Naive B cell (primary cell): ENCODE measurements around the gene MAP3K12. TPM values are rescaled to one million over a fixed set of nuclear protein-coding genes. Genes with fewer than 3 reads are reported as not detected.
"Not testable (repeated sequence)": the region's sequence is repeated elsewhere in the genome, so short reads cannot be mapped to it uniquely, and the experiment has no call there.

Experiments
- ATAC-seq, 2 donors: fragments of 150-1000 bp; cut with Tn5 transposase; 2 replicates each; pipeline ENCODE4 v1.10.0; 2021; ENCODE audit warnings: low read depth in 2 of 2, mild to moderate bottlenecking in 2 of 2, moderate library complexity in 2 of 2
- DNase-seq: peaks from one replicate; pipeline ENCODE4 v3.0.0; 2022
- H3K27ac Mint-ChIP-seq, 6 donors: one replicate each; pipeline ENCODE4 v1.8.0; 2020 to 2022; ENCODE audit warnings: mild to moderate bottlenecking in 6 of 6, mixed read lengths in 6 of 6, moderate library complexity in 5 of 6, inconsistent platforms in 2 of 6
- H3K27me3 Mint-ChIP-seq, 3 donors: one replicate each; pipeline ENCODE4 v1.8.0; 2021 to 2022; ENCODE audit warnings: mixed read lengths in 3 of 3, mild to moderate bottlenecking in 1 of 3
- H3K36me3 Mint-ChIP-seq, 2 donors: one replicate each; pipeline ENCODE4 v1.8.0; 2020 to 2022; ENCODE audit warnings: mixed read lengths in 2 of 2, inconsistent platforms in 1 of 2, mild to moderate bottlenecking in 1 of 2
- H3K4me1 Mint-ChIP-seq, 3 donors: one replicate each; pipeline ENCODE4 v1.8.0; 2020 to 2022; ENCODE audit warnings: mixed read lengths in 3 of 3, inconsistent platforms in 1 of 3, mild to moderate bottlenecking in 1 of 3, moderate library complexity in 1 of 3
- H3K4me3 Mint-ChIP-seq, 8 donors: one replicate each; pipeline ENCODE4 v1.8.0; 2020 to 2022; ENCODE audit warnings: mild to moderate bottlenecking in 8 of 8, mixed read lengths in 8 of 8, moderate library complexity in 8 of 8, inconsistent platforms in 2 of 8
- H3K9me3 Mint-ChIP-seq, 7 donors: one replicate each; pipeline ENCODE4 v1.8.0; 2020 to 2022; ENCODE audit warnings: mixed read lengths in 7 of 7, mild to moderate bottlenecking in 5 of 7, inconsistent platforms in 2 of 7, moderate library complexity in 1 of 7
- polyA plus RNA-seq, 6 donors: library from polyadenylated mRNA; unstranded; fragments of 300-500 nt; fragmentation: Illumina TruSeq; gene quantifications; one replicate each; pipeline ENCODE4 v1.2.3, GENCODE V29; 2021; ENCODE audit warnings: low read depth in 6 of 6

MAP3K12 gene
- polyA plus RNA-seq, 6 donors from 2014 or later, result 1.00 to 1.8 (median 1.4) TPM; not detected in 1

GRCh38 chr12:53481939-53482586, 17.2 kb downstream of the MAP3K12 start:
- DNase-seq, result no peak
- H3K27me3 Mint-ChIP-seq, result no peaks in the 10 kb centered on the region
- peak overlapping the region; percentile 7 to 90 (median 52) for H3K27ac Mint-ChIP-seq
- ATAC-seq, result peak; percentile 72 to 74
- no peaks in the 10 kb centered on the region for H3K9me3 Mint-ChIP-seq
- peaks cover 4 to 5% of the 10 kb centered on the region in 2 donors for H3K36me3 Mint-ChIP-seq
- peaks cover 5 to 19% (median 11%) of the 10 kb centered on the region in 3 donors for H3K4me1 Mint-ChIP-seq
- peak overlapping the region in 1 of 8 donors; percentile 9 for H3K4me3 Mint-ChIP-seq

GRCh38 chr12:53481458-53481857, 17.8 kb downstream of the MAP3K12 start:
- not testable (repeated sequence) for H3K36me3 Mint-ChIP-seq, H3K27me3 Mint-ChIP-seq, ATAC-seq, H3K9me3 Mint-ChIP-seq, DNase-seq
- Mint-ChIP-seq H3K27ac (peak overlapping the region in 1 of 6 donors; percentile 75), H3K4me1 (peaks cover 5 to 24% (median 11%) of the 10 kb centered on the region in 3 donors), H3K4me3 (peak overlapping the region in 1 of 8 donors; percentile 2)

- Mint-ChIP-seq H3K27me3 (no peaks in the 10 kb centered on the region), H3K4me3 (no peak overlapping the region), H3K9me3 (no peaks in the 10 kb centered on the region), H3K36me3 (peaks cover 4 to 5% of the 10 kb centered on the region in 2 donors), H3K27ac (peak overlapping the region in 2 of 6 donors; percentile 37 to 43), H3K4me1 (peaks cover 5 to 24% (median 11%) of the 10 kb centered on the region in 3 donors)
- DNase-seq (no peak), ATAC-seq (no peak)
These were observed 18.5 kb downstream of the MAP3K12 start for GRCh38 chr12:53480491-53481442.

DNA sequence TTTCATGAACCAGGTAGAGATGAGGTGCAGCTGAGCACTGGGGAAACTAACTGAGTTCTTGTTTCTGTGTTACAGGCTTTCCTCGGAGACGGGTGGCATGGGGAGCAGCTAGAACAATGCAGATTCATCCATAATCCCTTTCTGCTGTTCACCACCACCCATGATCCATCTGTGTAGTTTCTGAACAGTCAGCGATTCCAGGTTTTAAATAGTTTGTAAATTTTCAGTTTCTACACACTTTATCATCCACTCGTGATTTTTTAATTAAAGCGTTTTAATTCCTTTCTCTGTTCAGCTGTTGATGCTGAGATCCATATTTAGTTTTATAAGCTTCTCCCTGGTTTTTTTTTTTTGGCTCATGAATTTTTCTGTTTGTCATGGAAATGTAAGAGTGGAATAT, 19.9 kb downstream of the MAP3K12 start:
- Mint-ChIP-seq H3K4me3 (no peak overlapping the region), H3K36me3 (peaks cover 4 to 13% of the 10 kb centered on the region in 2 donors), H3K9me3 (no peaks in the 10 kb centered on the region), H3K27ac (no peak overlapping the region), H3K4me1 (peaks cover 10 to 31% (median 14%) of the 10 kb centered on the region in 3 donors), H3K27me3 (no peaks in the 10 kb centered on the region)
- no peak for DNase-seq
- no peak for ATAC-seq

DNA sequence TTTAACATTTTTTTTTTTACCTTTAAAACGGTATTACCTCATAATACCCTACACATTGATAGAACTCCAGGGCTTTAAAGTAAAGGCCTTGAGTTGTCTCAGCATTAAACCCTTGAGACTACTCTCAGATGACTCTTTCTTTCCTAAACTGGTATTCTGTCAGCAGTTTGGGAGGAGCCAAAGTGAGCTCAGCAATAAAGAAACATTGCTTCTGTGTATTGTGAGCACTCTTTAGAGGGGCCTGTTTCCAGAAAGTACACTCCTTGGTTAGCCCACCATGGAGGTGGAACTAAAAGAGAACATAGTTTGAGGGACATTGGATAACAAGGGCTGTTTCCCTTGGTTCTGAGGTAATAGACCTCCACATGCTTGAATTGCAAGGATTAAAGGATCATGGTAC, 20.4 kb downstream of the MAP3K12 start:
- Mint-ChIP-seq H3K27ac (peak overlapping the region in 1 of 6 donors; percentile 28), H3K36me3 (peaks cover 4 to 13% of the 10 kb centered on the region in 2 donors), H3K4me1 (peaks cover 9 to 29% (median 10%) of the 10 kb centered on the region in 3 donors), H3K4me3 (no peak overlapping the region), H3K27me3 (no peaks in the 10 kb centered on the region), H3K9me3 (no peaks in the 10 kb centered on the region)
- no peak for DNase-seq
- no peak for ATAC-seq

DNA sequence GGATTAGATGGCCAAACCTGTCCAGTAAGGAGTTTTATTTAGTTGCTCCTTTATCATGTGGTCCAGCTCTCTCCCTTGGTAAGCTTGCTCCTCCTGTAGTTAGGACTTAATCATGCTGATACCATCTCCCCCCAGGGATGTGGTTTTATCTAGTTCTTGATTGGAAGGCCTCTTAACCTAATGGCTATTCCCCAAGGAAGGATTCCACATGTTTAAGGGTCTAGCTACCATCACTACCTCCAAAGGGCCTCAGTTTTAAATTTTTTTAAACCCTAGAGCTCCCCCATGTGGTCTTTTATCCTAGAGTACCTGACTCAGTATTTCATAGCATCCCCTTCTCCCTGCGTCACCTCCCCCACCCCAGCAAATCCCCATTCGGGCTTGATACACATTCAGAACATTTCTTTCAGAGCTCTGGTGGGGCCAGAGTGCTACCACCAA, 22.5 kb downstream of the MAP3K12 start:
- DNase-seq, result no peak
- H3K4me1 Mint-ChIP-seq, result peaks cover 3 to 15% (median 9%) of the 10 kb centered on the region in 3 donors
- H3K9me3 Mint-ChIP-seq, result no peaks in the 10 kb centered on the region
- H3K27ac Mint-ChIP-seq, result peak overlapping the region in 1 of 6 donors; percentile 28
- H3K36me3 Mint-ChIP-seq, result peaks cover 0 to 14% of the 10 kb centered on the region in 2 donors
- H3K27me3 Mint-ChIP-seq, result no peaks in the 10 kb centered on the region
- ATAC-seq, result peak; percentile 38 to 49
- H3K4me3 Mint-ChIP-seq, result no peak overlapping the region

GRCh38 chr12:53474819-53475218, 24.4 kb downstream of the MAP3K12 start:
- H3K4me3 Mint-ChIP-seq, result no peak overlapping the region
- no peaks in the 10 kb centered on the region for H3K27me3 Mint-ChIP-seq
- H3K36me3 Mint-ChIP-seq, result peaks cover 6 to 19% of the 10 kb centered on the region in 2 donors
- ATAC-seq (no peak), DNase-seq (no peak)
- peak overlapping the region in 2 of 6 donors; percentile 8 to 25 for H3K27ac Mint-ChIP-seq
- no peaks in the 10 kb centered on the region for H3K9me3 Mint-ChIP-seq
- H3K4me1 Mint-ChIP-seq, result peaks cover 3 to 12% (median 9%) of the 10 kb centered on the region in 3 donors

- Mint-ChIP-seq H3K4me3 (no peak overlapping the region), H3K27me3 (no peaks in the 10 kb centered on the region), H3K27ac (peak overlapping the region in 1 of 6 donors; percentile 9), H3K4me1 (peaks cover 3 to 12% (median 9%) of the 10 kb centered on the region in 3 donors), H3K9me3 (no peaks in the 10 kb centered on the region), H3K36me3 (peaks cover 6 to 19% of the 10 kb centered on the region in 2 donors)
- ATAC-seq, result no peak
- no peak for DNase-seq
These were observed 25.2 kb downstream of the MAP3K12 start for GRCh38 chr12:53474077-53474476.

DNA sequence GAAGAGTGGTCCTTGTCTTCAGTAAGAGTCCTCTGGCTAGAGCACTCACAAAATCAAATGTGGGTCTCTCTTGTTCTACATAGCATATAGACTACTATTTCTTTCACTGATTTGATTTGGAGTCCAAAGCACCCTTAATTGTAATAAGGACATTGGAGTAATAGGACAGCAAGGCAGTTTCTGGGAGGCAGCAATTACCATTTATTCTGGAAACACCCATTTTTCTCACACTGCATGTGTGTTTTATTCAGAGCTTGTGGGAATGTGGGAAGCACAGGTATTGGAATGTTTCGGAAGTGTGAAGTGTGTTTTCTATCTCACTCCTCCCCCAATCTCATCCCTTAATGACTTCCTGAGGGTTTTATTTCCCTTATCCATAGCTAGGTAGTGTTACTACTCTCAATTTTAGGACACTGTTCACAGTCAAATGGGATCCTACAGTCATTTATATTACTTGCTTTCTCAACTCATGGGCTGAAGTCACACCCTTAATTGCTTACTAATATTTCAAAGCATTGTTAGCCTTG, 27.1 kb downstream of the MAP3K12 start:
- H3K4me1 Mint-ChIP-seq, result peaks cover 3 to 13% (median 9%) of the 10 kb centered on the region in 3 donors
- no peak overlapping the region for H3K4me3 Mint-ChIP-seq
- H3K27me3 Mint-ChIP-seq, result no peaks in the 10 kb centered on the region
- H3K27ac Mint-ChIP-seq, result no peak overlapping the region
- DNase-seq (no peak), ATAC-seq (no peak)
- H3K36me3 Mint-ChIP-seq, result peaks cover 6 to 21% of the 10 kb centered on the region in 2 donors
- no peaks in the 10 kb centered on the region for H3K9me3 Mint-ChIP-seq

GRCh38 chr12:53468282-53468681, 31.0 kb downstream of the MAP3K12 start:
- Mint-ChIP-seq H3K9me3 (no peaks in the 10 kb centered on the region), H3K4me3 (no peak overlapping the region), H3K27me3 (no peaks in the 10 kb centered on the region), H3K36me3 (peaks cover 22 to 25% of the 10 kb centered on the region in 2 donors), H3K4me1 (peaks cover 5 to 27% (median 16%) of the 10 kb centered on the region in 3 donors), H3K27ac (no peak overlapping the region)
- DNase-seq, result no peak
- ATAC-seq, result no peak

- ATAC-seq (no peak), DNase-seq (no peak)
- H3K27ac Mint-ChIP-seq, result peak overlapping the region in 1 of 6 donors; percentile 49
- no peaks in the 10 kb centered on the region for H3K9me3 Mint-ChIP-seq
- H3K4me3 Mint-ChIP-seq, result peak overlapping the region in 1 of 8 donors; percentile 47
- H3K4me1 Mint-ChIP-seq, result peaks cover 5 to 27% (median 16%) of the 10 kb centered on the region in 3 donors
- no peaks in the 10 kb centered on the region for H3K27me3 Mint-ChIP-seq
- peaks cover 22 to 25% of the 10 kb centered on the region in 2 donors for H3K36me3 Mint-ChIP-seq
These were observed 31.4 kb downstream of the MAP3K12 start for GRCh38 chr12:53467880-53468279.

- DNase-seq (no peak), ATAC-seq (no peak)
- Mint-ChIP-seq H3K27me3 (no peaks in the 10 kb centered on the region), H3K27ac (peak overlapping the region in 4 of 6 donors; percentile 11 to 85 (median 52)), H3K4me3 (peak overlapping the region in 1 of 8 donors; percentile 9), H3K36me3 (peaks cover 22 to 27% of the 10 kb centered on the region in 2 donors), H3K4me1 (peaks cover 5 to 27% (median 15%) of the 10 kb centered on the region in 3 donors), H3K9me3 (no peaks in the 10 kb centered on the region)
These were observed 32.2 kb downstream of the MAP3K12 start for GRCh38 chr12:53467082-53467481.

GRCh38 chr12:53466640-53467039, 32.6 kb downstream of the MAP3K12 start:
- Mint-ChIP-seq H3K4me3 (no peak overlapping the region), H3K4me1 (peaks cover 5 to 27% (median 13%) of the 10 kb centered on the region in 3 donors), H3K36me3 (peaks cover 18 to 29% of the 10 kb centered on the region in 2 donors), H3K27ac (peak overlapping the region in 4 of 6 donors; percentile 11 to 85 (median 67)), H3K9me3 (no peaks in the 10 kb centered on the region), H3K27me3 (no peaks in the 10 kb centered on the region)
- no peak for DNase-seq
- ATAC-seq, result no peak
